Activated CD4-positive, alpha-beta T cell treated with anti-CD3 and anti-CD28 coated beads for 1 hour (primary cell): Measurements from ENCODE around the gene ZCCHC8.
"Not testable (repeated sequence)": the region's sequence is repeated elsewhere in the genome, so short reads cannot be mapped to it uniquely, and the experiment has no call there.

Source experiments
- DNase-seq: peaks from one replicate; pipeline ENCODE4 v3.0.0-alpha.2; 2020

ZCCHC8 gene

GRCh38 chr12:122500685-122501488 lies at the start of gene ZCCHC8:
ZCCHC8 (minus strand) TSS chr12:122500932; CDS start chr12:122500840, 92 bp downstream.
- peak; percentile 93 for DNase-seq

DNA sequence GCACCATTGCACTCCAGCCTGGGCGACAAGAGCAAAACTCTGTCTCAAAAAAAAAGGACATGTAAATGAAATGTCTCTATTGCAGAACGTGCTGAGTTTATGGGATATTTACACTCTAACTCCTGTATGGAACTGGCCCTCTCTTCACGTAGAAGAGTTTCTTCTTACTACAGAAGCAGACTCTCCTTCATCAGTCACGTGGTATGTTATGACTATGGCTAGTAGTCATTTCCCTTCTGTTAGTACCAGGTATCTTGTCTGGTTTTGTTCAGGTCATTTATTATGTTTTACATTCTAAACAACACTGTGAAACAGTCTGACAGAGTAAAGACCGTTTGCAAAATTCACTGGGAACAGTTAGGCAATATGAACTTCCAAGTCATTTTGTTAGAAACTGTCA lies 46.6 kb upstream of the ZCCHC8 start:
- DNase-seq, result no peak

DNA sequence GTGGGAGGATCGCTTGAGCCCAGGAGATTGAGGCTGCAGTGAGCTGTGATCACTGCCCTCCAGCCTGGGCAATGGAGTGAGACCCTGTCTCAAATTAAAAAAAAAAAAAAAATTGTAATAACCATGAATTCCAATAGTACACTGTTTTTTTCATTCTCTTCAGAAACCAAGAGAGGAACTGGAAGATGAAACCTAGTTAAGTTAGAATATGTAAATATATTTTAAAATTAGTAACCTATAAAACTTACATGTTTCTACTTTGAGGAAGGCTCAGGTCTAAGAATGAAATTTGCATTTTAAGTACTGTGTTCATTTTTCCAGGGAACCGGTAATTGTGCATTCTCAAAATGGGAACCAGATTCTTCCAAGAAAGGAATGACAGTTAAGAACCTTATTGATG lies 45.1 kb upstream of the ZCCHC8 start:
- DNase-seq, result no peak

GRCh38 chr12:122544537-122544936 lies 43.8 kb upstream of the ZCCHC8 start:
- no peak for DNase-seq

GRCh38 chr12:122538496-122538895 lies 37.8 kb upstream of the ZCCHC8 start:
- DNase-seq, result no peak

DNA sequence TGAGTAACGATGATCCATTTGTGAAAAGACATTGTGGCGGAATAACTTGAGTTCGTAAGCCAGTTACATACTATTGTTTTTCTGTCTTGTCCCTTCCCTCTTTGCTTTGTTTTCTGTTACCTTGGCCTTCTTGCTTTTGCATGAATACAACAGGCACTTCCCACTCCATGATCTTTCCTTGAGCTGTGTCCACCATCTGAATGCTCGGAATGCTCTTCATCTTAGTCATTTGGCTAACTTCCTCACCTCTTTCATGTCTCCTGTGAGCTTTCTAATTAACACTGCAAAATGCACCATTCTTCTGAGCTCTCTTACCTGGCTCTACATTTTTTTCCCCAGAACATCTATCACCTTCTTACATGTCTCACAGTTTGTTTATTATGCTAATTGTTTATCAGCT lies 36.3 kb upstream of the ZCCHC8 start:
- DNase-seq, result no peak

DNA sequence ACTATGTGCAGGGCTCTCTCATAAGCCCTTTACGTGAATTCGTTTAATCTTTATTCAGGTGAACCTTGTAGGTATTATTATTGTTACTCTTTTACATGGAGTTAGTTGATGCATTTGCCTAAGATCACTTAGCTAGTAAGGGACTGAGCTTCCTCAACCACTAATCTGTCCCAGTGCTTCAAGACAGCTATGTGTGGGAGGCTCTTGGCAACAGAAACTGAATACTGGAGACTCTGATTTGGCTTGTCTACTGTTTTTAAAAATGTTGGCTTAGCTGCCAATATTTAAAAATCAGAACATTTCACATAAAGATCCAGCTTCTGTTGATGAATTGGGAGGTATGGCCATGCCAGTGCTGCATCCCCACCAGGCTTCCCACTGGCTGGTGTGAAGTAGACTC lies 33.1 kb upstream of the ZCCHC8 start:
- no peak for DNase-seq

DNA sequence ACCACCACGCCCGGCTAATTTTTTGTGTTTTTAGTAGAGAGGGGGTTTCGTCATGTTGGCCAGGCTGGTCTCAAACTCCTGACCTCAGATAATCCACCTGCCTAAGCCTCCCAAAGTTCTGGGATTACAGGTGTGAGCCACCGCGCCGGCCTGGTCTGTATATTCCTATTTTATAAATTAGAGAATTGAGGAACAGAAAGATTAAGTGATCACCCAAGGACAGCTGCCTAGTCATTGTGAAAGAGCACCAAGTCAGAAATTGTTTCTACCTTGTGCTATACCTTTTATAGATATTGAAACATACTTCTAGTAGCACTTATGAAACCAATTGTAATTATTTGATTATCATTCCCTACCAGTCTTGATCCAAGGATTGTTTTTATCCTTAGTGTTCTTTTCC lies 28.3 kb upstream of the ZCCHC8 start:
- DNase-seq, result no peak

- DNase-seq, result no peak
Observed at GRCh38 chr12:122528582-122528981, 27.9 kb upstream of the ZCCHC8 start.

- DNase-seq, result no peak
Observed at GRCh38 chr12:122527478-122527944, 26.8 kb upstream of the ZCCHC8 start.

- peak; percentile 93 for DNase-seq
Observed at GRCh38 chr12:122526683-122527477, 26.1 kb upstream of the ZCCHC8 start, which contains the start of the genes KNTC1 and RSRC2. KNTC1 (plus strand) TSS chr12:122527249; CDS start chr12:122530064, 2,815 bp downstream. RSRC2 (minus strand) TSS chr12:122526936; CDS start chr12:122526853, 83 bp downstream.

- no peak for DNase-seq
Observed at GRCh38 chr12:122523846-122524718, 23.4 kb upstream of the ZCCHC8 start.

- no peak for DNase-seq
Observed at GRCh38 chr12:122523280-122523679, 22.5 kb upstream of the ZCCHC8 start.

GRCh38 chr12:122520676-122521075 lies 19.9 kb upstream of the ZCCHC8 start:
- no peak for DNase-seq

GRCh38 chr12:122519418-122519817 lies 18.7 kb upstream of the ZCCHC8 start:
- no peak for DNase-seq

DNA sequence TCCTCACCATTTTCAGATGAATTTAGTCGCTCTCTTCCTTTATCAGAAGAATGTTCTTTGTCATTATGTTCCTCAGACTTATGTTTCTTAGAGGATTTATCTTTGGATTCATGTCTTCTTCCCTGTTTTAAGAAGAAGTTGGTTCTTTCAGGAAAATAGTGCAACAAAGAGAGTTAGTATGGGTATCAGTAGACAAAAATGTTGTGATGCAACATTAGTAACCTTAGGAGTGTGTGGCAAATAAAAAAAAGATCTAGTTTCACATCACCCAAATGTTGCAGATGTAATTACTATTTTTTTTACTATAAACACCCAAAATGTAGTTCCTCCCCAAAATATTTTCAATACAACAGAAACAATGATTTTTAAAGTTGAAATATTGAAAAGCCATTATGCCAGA lies 18.2 kb upstream of the ZCCHC8 start:
- no peak for DNase-seq

DNA sequence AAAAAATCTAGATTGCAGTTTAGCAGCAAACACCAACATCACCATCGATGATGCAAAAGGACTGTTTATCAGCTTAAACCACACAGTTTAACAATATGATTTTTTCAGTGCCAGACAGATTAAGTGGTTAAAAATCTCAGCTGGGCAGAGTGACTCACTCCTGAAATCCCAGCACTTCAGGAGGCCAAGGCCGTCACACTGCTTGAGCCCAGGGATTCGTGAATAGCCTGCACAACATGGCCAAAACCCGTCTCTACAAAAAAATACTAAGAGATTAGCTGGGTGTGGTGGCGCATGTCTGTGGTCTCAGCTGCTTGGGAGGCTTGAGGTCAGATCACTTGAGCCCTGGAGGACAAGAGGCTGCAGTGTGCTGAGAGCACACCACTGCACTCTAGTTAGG lies 17.1 kb upstream of the ZCCHC8 start:
- DNase-seq, result no peak

GRCh38 chr12:122516544-122517361 lies 16.0 kb upstream of the ZCCHC8 start:
- DNase-seq, result no peak

- no peak for DNase-seq
Observed at GRCh38 chr12:122515275-122515674, 14.5 kb upstream of the ZCCHC8 start.

DNA sequence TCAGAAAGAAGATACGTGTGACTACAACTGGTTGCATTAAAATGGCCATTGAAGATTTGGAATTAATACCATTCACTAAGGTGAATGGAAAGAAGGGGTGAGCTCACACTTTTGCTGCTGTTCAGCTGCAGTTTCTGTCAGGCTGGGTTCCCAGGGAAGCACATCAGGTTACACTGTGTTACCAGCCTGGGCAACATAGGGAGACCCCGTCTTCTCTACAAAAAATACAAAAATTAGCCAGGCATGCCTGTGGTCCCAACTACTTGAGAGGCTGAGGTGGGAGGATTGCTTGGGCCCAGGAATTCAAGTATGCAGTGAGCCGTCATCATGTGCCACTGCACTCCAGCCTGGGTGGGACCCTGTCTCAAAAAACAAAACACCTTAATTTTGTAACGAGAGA lies 12.9 kb upstream of the ZCCHC8 start:
- no peak for DNase-seq

GRCh38 chr12:122513028-122513427 lies 12.3 kb upstream of the ZCCHC8 start:
- DNase-seq, result not testable (repeated sequence)

DNA sequence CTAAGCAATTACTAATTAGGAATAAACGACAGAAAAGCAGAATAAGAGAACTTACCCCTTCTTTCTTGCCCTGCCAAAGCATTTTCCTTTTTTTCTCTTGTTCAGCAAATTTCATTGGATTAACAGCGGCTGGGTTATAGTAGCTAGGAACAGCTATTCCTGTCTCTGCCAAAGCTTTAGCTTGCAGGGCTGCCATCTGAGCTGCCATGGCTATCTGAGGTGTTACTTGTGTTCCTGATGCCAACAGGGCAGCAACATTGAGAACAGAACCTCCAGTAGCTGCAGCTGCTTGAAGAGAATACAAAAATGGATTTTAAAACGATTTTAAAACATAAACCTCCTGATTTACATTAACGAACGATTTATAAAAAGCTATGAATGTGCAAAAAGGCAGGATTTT lies 7.4 kb upstream of the ZCCHC8 start:
- DNase-seq, result no peak
